HG02642 (cell line): ENCODE results near the gene KCNIP1.

Experiments used
- ATAC-seq: cut with Tn5 transposase; IDR thresholded peaks from one replicate; pipeline ENCODE4 v1.9.1; 2021; ENCODE audit warnings: mild to moderate bottlenecking; ENCODE audit not compliant: unreplicated experiment, poor library complexity

KCNIP1 gene

DNA sequence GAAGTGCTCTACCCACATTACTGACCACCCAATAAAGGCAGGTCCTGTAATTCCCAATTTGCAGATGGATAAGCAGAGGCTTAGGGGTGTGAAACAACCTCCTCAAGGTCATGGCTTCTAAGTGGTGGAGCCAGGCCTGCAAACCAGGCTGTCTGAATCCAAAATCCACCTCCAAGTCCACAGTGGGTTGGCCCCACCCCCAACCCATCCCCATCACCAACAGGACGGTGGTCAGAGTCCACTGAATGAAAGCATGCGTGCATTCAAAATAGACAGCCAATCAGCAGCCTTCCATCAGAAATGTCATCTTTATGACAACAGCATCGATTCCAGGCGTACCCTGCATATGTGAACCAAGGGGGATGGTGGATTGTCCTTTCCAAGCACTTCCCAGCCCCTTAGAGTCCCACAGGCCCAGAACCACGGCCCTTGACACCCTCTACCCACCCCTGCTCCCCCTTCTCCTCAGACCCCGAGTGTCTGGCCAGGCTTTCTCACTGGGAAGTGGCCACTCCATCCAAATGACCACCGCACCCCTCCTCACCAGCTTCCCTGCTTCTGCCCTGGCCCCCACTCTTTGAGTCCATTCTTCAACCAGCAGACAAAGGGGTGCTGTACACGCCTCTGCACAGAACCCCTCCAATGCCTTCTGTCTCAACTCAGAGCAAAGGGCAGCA is 133.1 kb downstream of the KCNIP1 start:
- no peak for ATAC-seq

DNA sequence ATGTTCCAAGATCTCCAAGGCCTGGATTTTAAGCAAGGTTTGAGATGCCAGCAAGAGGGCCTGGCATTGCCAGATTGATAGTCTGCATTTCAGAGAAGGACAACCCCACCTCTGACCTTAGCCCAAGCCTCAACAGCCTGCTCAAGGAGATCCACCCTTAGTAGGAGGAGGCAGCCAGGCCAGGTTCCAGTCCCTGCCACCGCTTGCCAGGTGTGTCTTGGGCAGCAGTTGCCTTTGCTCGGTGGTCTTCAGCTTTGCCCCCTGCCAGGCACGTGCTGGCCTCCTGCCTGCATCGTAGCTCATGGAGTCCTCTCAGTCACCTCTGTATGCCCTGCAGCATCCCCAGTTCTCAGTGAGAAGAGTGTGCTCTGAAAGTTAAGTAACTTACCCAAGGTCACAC is 134.2 kb downstream of the KCNIP1 start:
- no peak for ATAC-seq

DNA sequence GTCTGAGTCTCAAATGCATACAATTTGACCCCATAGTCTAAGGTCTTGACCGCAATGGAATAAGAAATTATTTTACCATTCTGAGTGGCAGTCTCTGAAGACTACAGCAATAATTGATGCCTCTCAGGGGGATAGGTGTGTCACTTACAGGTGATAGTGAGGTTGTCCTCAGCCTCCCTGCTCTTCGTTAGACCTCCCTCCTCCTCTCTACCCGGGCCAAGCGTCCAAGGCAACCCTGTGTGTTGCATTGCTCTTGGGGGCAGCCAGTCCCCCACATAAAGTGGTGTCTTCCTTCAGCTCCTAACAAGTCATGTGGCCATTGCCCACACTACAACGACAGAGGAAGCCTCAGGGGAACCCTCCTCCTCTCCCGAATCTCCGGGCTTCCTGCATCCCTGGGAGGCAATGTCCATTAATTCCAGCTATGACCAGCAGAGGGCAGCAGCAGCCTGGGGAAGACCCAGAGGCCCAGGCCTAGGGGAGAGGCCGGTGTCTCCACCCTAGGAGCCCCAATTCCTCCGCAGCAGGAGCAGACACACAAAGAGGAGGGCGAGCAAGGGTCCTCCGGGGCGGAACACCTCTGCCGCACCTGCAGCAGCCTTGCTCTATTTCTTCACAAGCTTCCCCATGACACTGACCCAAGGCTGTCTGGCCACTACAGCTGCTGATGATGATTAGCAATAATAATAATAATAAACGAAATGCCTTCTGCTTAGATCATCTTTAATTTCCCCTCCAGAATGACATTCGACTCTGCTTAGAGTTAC is 134.8 kb downstream of the KCNIP1 start:
- ATAC-seq, result peak; percentile 71

DNA sequence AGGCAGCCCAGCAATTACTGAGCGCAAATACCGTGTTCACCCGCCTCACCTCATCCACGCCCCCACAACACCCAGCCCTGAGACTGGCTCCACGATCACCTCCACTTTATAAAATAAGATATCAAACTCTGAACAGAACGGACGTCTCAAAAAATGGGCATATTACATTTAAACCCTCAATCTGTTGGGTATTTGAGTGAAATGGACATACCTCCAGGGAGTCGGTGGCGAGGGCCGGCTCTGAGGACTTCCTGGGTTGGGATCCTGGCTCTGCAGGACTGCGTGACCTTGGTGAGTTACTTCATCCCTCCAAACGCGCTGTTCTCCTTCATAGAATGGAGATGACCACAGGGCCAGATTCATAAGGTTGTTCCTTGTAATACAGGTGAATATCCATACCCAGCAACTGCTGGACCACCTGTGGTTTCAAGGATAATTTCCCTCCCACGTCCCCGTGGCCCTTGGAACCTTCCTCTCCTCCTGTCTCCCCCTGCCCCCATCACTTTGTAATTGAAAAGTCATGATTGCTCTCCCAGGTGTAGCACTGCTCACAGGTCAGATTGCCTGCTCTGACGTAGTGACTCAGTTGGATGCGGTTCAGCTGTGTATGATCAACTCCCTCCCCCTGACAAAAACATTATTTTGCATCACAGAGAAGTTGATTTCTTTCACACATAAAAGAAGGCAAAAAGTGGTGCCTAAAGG is 135.6 kb downstream of the KCNIP1 start:
- ATAC-seq, result no peak

DNA sequence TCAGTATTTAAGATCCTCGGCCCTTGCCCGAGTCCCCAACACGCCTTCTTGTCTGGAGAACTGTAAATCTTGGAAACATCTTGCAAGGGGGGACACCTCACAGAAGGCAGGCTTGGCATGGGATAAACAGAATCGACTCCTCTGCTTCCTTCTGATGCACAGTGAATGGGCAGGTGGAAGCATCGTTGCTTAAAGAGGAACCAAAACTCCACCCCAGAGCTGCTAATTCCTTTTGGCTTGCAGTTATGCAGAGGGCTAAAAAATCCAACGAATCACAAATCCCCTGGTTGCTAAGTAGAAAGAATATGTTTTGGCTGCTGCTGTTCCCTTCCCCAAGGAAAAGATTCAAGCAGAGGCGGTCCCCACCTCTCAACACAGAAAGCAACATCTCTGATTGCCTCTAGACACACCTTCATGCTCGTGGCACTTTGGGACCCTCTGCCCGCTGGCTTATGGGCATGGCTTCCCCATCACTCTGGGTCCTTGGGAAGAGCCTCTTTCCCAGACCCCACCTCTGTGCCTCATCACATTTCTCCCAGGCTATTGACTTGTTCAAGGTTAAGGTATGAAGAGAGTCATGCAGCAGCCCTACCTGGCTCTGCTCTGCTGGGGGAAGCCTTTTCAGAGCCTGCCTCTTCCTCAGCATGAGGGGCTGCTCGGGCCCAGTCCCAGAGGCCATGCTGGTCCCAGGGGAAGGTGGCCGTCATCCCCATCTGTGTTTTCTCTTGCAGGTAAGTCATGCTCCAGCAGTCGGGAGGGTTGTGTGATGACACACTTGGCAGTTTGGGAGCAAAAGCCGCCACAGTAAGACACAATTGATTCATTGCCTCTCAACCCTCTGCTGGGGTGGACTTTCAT is 137.1 kb downstream of the KCNIP1 start:
- ATAC-seq, result no peak

DNA sequence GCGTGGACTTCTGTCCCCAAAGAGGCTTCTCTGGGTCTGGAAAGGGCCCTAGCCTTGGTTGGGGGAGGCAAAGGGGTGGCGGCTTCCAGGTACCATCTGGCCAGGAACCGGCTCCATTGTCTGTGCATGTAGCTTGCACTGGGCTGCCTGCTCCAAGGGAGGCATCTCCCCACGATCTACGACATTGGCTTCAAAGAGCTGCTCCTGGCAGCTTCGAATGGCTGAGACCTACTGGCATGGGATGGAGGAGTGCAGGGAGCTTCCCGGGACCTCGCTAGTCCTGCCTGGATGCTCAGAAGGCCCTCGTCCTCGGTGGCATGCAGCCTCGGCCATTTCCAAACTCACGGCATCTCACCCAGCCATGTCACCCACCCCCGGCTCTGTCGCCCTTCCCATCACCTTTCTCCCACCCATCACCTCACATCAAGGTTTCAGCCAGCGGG is 137.8 kb downstream of the KCNIP1 start:
- ATAC-seq, result no peak

DNA sequence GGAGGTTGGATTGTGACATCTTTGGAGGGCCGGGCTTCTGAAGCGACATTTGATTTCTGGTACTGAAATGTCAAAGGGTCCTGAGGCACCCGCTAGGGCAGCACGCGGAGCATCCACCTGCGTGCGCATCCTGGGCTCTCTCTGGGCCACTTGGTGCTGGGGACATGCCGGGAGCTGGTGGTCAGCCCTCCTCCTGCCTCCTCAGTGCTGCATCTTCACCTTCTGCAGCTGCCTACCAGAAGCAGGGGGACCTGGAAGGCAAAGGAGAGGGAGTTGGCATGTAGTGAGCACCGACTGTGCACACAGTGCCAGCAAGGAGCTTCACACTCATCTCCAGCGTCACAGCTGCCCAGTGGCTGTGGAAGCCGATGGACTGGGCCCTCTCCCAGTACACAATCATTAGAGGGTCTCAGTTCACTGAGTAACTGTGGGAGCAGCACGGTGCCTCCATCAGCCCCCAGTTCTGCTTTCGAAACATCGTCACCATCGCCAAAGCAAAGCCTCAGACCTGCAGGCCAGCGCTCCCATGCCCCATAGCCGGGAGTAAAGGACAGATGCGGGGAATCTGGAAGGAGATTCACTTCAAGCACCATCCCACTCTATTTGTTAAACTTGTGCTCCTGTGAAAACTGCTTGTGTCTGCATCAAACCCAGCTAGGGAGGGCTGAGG is 138.4 kb downstream of the KCNIP1 start:
- no peak for ATAC-seq

DNA sequence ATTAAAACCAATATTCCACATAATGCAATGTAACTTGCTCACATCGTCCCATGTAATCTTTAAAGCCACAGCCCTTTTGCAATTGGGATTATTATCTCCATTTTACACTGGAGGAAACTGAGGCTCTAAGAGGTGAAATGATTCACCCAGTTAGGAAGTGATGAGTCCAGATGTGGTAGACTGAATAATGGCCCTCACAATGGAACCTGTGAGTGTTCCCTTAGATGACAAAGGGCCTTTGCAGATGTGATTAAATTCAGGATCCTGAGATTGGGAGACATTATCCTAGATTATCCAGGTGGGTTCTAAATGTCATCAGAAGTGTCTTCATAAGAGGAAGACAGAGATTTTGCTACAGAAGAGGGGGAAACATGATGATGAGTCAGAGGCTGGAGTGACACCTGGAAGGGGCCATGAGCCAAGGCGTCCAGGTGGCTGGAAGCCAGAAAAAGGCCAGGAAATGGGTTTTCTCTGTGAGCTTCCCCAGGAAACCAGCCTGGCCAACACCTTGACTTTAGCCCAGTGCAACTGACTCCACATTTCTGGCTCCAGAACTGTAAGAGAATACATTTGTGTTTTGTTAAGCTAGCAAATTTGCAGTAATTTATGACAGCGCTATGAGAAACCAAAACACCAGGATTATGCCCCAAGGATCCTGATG is 139.1 kb downstream of the KCNIP1 start:
- ATAC-seq, result no peak

DNA sequence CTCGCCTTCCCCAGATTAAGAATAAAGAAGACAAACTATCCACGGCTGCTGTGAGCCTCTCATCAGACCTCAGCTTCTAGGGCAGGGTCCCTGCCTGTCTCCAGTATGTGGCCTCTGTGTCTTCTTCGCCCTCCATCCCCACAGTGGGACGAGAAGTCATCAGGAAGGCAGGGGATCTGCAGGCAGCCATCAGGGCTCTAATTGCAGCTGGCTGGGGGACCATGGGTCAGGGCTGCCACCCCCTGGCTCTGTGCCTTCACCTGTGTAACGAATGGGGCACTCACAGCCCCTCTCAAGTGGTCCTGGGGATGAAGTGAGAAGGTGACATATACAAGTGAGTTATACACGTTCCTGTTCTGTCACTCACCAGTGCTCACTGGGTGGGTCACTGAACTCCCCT is 139.8 kb downstream of the KCNIP1 start:
- no peak for ATAC-seq

DNA sequence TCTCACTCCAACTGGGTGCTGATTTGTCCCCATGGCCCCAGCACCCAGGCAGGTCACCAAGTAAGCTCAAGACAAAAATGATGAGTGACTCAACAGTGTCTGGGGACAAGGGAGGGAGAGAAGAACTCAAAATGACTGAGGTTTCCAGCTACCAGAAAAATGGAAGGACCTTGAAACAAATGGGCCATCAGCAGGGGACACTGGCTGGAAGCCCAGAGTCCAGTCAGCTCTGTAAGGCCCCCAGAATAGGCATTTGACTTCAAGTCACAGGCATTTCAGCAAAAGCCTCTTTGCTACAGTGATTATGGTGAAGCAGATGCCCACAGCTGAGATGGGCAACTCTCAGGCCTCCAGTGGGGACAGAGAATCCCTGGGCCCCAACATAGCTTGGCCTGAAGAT is 140.7 kb downstream of the KCNIP1 start:
- no peak for ATAC-seq

DNA sequence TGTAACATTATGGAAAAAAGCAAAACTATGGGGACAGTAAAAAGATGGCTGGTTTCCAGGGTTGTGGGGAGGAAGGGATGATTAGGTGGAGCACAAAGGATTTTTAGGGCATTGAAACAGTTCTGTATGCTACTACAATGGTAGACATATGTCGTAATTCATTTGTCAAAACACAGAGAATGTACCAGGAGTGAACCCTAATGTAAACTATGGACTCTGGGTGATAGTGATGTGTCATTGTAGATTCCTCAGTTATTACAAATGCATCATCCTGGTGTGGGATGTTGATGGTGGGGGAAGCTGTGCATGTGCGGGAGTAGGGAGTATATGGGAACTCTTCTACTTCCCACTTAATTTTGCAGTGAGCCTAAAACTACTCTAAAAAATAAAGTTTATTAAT is 144.7 kb downstream of the KCNIP1 start:
- no peak for ATAC-seq

DNA sequence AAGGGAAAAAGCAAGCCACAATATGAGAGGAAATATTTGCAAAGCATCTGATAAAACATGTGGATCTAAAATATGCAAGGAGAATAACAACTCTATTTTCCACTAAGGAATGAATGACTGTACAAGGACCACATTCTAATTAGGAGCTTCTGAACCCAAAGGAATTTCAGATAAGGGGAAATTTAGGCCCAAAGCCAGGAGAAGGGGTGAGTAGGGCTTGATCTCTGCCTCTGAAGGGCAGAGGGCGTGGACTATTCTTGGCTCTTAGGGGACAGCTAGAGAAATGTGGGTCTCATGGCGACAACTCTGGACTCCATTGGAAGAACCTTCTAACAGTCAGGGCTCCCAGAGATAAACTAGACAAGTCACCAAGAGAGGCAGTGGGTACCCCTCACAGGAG is 147.0 kb downstream of the KCNIP1 start:
- ATAC-seq, result no peak

DNA sequence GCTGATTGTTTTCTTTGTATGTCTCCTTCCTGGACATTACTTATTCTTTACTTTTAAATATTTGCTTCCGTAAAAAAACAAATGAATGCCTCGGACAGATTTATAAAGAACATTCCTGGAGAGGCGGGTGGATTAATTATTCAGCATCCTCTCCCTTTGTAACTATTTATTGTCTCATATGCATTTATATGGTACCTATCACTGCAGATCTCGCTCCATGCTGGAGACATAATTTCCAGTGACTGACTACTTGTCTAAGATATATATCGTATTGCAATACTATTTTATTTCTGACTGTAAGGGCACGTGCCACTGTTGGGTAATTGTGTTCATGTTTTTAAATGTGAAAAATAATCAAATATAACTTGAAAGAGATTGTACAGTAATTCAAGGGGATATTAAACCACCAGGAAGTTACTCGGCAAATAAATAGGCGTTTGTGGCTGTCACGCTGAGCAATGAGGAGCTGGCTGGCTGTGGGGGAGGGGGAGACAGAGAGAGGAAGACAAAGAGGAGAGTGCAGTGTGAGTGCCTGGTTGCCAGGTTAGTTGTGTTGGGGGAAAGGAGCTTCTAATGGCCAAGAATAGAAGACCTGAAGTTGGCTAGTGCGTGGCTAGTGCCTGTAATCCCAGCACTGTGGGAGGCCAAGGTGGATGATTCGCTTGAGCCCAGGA is 147.9 kb downstream of the KCNIP1 start:
- ATAC-seq, result no peak

DNA sequence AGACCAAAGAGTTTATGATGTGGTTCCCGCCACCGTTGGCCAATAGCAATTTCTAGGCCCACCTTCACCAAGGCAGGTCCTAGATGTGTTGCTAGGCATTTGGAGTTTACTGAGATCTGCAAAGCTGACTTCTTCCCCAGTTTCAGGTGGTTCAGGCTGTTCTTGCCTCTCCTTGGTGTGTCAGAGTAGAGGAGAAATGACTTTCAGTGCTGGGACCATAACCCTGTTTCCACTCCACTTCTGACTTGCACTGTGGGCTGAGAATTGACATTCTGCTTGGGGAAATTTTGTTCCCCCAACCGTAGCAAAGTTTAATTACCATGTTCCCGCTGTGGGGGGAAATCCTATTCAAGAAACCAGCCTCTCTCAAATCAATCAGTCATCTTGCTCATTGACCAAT is 151.7 kb downstream of the KCNIP1 start:
- ATAC-seq, result peak; percentile 51

DNA sequence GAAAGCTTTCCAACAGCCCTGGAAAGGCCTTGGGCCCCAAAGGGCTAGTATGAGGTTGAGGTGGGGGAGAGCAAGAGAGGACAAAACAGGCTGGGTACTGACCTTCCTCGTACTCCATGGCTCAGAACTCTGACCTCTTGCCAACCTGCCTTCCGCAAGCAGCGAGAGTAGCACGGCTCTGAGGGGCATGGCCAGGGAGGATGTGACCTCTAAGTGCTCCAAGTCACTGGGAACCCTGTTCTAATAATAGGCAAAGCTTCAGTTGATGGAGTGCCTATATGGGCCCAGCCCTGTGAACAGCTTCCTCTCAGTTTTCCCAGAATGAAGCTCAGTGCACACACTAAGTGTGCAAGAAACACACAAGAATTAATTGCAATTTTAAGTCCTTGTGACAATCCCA is 152.1 kb downstream of the KCNIP1 start:
- ATAC-seq, result no peak

DNA sequence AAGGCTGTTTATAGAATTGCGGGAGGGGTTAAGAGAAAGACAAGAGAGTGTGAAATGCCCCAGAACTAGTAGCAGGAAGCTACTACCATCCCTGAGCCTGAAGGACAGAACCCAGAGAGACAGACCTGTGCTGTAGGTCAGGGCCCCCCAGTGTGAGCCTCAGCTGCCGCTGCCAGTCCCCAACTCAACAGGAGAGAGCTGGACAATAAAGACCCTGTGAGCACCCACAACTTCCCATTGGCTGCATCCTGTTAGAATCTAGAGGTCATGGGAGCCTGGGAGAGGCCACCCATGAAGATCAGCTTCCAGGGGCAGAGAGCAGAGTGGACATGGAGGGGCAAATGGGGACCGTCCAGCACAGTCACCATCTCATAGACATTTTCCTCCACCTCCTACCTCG is 152.5 kb downstream of the KCNIP1 start:
- ATAC-seq, result no peak

DNA sequence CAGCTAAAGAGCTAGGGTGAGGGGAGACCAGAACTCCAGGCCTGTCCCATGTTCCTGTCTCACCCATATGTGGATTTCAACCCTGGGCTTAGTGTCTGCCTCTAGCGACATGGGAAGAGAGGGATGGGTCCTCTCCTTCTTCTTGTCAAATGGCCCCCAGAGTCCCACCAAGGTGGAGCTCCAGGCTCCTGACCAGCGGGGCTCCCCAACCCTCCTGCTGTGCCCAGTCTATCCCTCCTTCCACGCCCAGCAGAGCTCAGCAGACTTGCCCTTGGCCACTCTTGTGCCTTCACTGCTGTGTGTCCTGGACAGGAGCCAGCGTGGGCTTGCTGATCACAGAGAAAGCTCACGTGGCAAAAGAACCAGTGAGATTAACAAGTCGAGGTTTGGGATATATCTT is 156.7 kb downstream of the KCNIP1 start:
- ATAC-seq, result no peak

DNA sequence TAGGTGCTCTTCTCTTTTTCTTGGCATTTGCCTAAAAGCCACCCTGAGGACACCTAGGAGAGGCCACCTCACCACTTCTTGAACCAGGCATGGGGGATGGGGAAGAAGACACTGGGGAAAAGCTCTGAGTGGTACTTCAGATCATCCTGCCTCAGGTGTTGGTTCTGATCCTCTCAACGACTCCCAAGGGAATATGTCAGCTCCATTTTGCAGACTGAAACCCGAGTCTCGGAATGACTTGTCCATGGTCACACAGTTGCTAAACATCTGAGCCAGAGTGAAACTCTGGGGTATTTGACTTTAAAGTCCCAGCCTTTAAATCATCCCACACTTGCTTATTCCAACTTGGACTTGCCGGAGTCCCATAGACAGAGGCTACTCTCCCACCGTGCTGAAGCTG is 159.1 kb downstream of the KCNIP1 start:
- no peak for ATAC-seq

DNA sequence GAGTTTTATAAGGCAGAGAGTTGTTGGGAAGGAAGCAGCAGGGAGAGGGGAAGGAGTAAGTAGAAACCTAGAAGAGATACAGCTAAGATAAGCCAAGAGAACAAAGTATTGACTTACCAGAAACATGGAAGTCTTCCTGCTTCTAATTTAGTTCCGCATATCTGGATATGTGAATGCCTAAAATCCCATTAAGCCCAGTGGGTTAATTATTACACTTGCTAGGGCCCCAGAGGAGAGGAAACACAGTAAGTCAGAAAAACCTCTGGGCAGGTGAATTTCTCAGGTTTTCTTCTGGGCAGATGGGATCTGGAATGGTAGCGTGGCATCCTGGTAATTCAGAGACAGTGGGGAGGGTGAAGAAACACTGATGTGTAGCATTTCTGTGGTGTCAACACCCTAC is 175.0 kb downstream of the KCNIP1 start:
- ATAC-seq, result no peak
